Sigmoid colon (tissue), 7 donors: ENCODE data around the gene FBXO3. TPM values are rescaled to one million over a fixed set of nuclear protein-coding genes. Genes with fewer than 3 reads are reported as not detected.
"Not testable (repeated sequence)": the region's sequence is repeated elsewhere in the genome, so short reads cannot be mapped to it uniquely, and the experiment has no call there.

ENCODE experiments used
- DNase-seq: peaks from one replicate; pipeline ENCODE4 v3.0.0-alpha.2; 2019
- H3K27ac ChIP-seq, 4 donors: fragments of 200-600 bp; sonication (generic); one replicate each; pipeline ENCODE4 v1.5.1; 2016 to 2019; ENCODE audit warnings: mild to moderate bottlenecking in 1 of 4
- H3K27me3 ChIP-seq, 3 donors: fragments of 200-600 bp; sonication (generic); one replicate each; pipeline ENCODE4 v1.5.1; 2019; ENCODE audit warnings: mild to moderate bottlenecking in 1 of 3
- H3K36me3 ChIP-seq, 4 donors: fragments of 200-600 bp; sonication (generic); one replicate each; pipeline ENCODE4 v1.5.1; 2016 to 2019
- H3K4me1 ChIP-seq, 4 donors: fragments of 200-600 bp; sonication (generic); one replicate each; pipeline ENCODE4 v1.5.1; 2017 to 2019
- H3K4me3 ChIP-seq, 4 donors: fragments of 200-600 bp; sonication (generic); one replicate each; pipeline ENCODE4 v1.5.1; 2017 to 2019; ENCODE audit warnings: mild to moderate bottlenecking in 2 of 4, moderate library complexity in 1 of 4
- H3K9me3 ChIP-seq, 4 donors: fragments of 200-600 bp in 3 of 4; sonication (generic) in 3 of 4; one replicate each; pipeline versions ENCODE4 v1.5.1 to v1.6.1; 2013 to 2019
- CTCF ChIP-seq, 4 experiments: fragments of 450-650 bp in 3 of 4; fragments of 200-600 bp in 1 of 4; IDR thresholded peaks; one replicate each; pipeline ENCODE4 v1.5.1; 2016 to 2019; ENCODE audit warnings: antibody characterized with exemption in 4 of 4, mild to moderate bottlenecking in 3 of 4, moderate library complexity in 2 of 4
- EP300 ChIP-seq, 4 donors: sonication (generic); formaldehyde crosslinking; IDR thresholded peaks; one replicate each; pipeline ENCODE4 v1.6.1; 2017; ENCODE audit warnings: antibody characterized with exemption in 4 of 4
- POLR2A ChIP-seq, 2 donors: fragments of 450-650 bp; IDR thresholded peaks; one replicate each; pipeline ENCODE4 v1.6.1; 2016; ENCODE audit warnings: antibody characterized with exemption in 2 of 2, mild to moderate bottlenecking in 2 of 2, moderate library complexity in 2 of 2
- POLR2AphosphoS5 ChIP-seq, 4 donors: sonication (generic); formaldehyde crosslinking; IDR thresholded peaks; one replicate each; pipeline ENCODE4 v1.6.1; 2017; ENCODE audit warnings: antibody characterized with exemption in 4 of 4
- WGBS, 2 donors: extraction: QIAGEN DNeasy Blood & Tissue Kit; methylation state at CpG; one replicate each; pipeline ENCODE4 v1.1.7; 2013; 5-methylcytosine and 5-hydroxymethylcytosine counted together
- intact Hi-C: fragments of 100-400 bp; cut with DNase I; formaldehyde crosslinking; loops from one replicate; pipeline ENCODE4 v1.15.1; 2023
- polyA plus RNA-seq, 3 donors: library from polyadenylated mRNA; stranded (reverse); fragments of 200-250 nt; gene quantifications; one replicate each; pipeline ENCODE4 v1.2.3, GENCODE V29; 2013
- total RNA-seq, 4 donors: library from RNA; depleted of rRNA; stranded (reverse); fragments of >200 nt; gene quantifications; one replicate each; pipeline ENCODE4 v1.1.0, GENCODE V29; 2016
- donor health status: healthy with polysubstance abuse.
- donor health status: Bipolar disorder and iron deficiency.
- donor health status: healthy.

FBXO3 gene
- total RNA-seq: 10 to 100 TPM; 36.8 to 53.5 (median 50.4) TPM
- 10 to 100 TPM; 20.2 to 34.7 (median 27.6) TPM for polyA plus RNA-seq

DNA sequence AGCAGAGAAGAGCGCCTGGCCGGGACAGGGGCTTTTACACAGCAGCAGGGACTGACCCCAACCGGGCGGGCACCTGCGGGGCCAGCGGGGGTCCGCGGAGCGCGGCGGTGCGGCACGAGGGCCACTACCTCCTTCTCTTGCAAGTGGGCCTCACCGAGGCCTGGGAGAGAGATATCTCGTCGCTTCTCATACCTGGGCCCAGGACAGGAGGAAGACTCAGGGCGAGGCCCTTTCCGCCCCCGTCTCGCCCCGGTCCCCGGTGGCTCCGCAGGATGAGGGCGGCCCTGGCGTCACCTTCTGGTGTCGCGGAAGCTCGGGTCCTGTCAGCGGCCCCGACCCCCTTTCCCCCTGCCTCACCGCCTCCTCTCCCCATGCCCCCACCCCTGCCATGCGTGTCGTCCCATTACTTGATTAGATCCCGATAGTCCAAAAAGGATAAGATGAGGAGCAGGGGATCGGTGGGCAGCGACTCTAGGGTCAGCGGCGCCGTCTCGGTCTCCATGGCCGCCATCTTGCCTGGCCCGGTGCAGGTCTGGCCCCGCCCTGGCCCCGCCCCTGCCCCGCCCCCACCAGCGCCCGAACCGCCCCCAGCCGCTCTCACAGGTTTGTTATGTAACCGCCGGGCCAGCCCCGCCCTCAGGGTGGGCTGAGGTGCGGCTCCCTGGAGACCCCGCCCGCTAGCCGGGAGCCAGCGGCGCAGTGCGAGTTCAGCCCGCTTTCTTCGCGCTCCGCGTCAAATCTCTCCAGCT is at the start of gene FBXO3:
FBXO3 (minus strand) TSS at position 534 of the 749 bp plus-strand sequence; CDS start at position 511, 23 bp downstream.
- H3K27me3 ChIP-seq: no peaks in the 10 kb centered on the region
- DNase-seq: peak; percentile 95
- 0% methylated on average over 64 of the region's 64 CpGs for WGBS, 2 donors
- H3K9me3 ChIP-seq: no peaks in the 10 kb centered on the region
- peak within 1 kb of the TSS; percentile 83 to 97 (median 94) for H3K4me3 ChIP-seq
- TF ChIP-seq CTCF (IDR thresholded peaks at IDR 0.05) (no peak), POLR2AphosphoS5 (IDR thresholded peaks at IDR 0.05) (peak; percentile 62 to 87 (median 80))
- intact Hi-C loops: loop anchor here (5.0 to 10.0 kb wide), 2 partner anchors 37 to 281 kb away; partner anchors contain the start of genes CAPRIN1 and CD59
- peak within 1 kb of the TSS; percentile 89 to 94 (median 90) for H3K27ac ChIP-seq
- peaks cover 0 to 6% (median 0%) of the 10 kb centered on the region in 4 donors for H3K36me3 ChIP-seq
- peaks cover 0 to 43% (median 39%) of the 10 kb centered on the region in 4 donors for H3K4me1 ChIP-seq

DNA sequence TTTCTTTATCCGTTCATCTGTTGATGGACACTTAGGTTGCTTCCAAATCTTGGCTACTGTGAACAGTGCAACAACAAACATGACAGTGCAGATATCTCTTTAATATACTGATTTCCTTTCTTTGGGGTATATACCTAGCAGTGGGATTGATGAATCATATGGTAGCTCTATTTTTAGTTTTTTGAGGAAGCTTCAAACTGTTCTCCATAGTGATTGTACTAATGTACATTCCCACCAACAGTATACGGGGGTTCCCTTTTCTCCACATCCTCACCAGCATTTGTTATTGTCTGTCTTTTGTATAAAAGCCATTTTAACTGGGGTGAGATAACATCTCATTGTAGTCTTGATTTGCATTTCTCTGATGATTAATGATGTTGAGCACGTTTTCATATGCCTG is 48.7 kb upstream of the FBXO3 start:
- WGBS, 2 donors: 60 to 62% methylated on average over 3 of the region's 3 CpGs
- H3K4me3 ChIP-seq, H3K36me3 ChIP-seq, H3K9me3 ChIP-seq, H3K4me1 ChIP-seq, intact Hi-C loops, DNase-seq, H3K27ac ChIP-seq: not testable (repeated sequence)
- peaks cover 0 to 43% (median 15%) of the 10 kb centered on the region in 3 donors for H3K27me3 ChIP-seq

GRCh38 chr11:33819278-33820035 is 45.1 kb upstream of the FBXO3 start:
- no peaks in the 10 kb centered on the region for H3K4me1 ChIP-seq
- peaks cover 0 to 20% (median 12%) of the 10 kb centered on the region in 3 donors for H3K27me3 ChIP-seq
- no peaks in the 10 kb centered on the region for H3K36me3 ChIP-seq
- WGBS, 2 donors: 64 to 67% methylated on average over 16 of the region's 16 CpGs
- H3K27ac ChIP-seq: no peak overlapping the region
- no peak overlapping the region for H3K4me3 ChIP-seq
- intact Hi-C loops: no loop called here
- TF ChIP-seq CTCF (IDR thresholded peaks at IDR 0.05) (no peak), POLR2A (IDR thresholded peaks at IDR 0.05) (no peak), POLR2AphosphoS5 (IDR thresholded peaks at IDR 0.05) (no peak), EP300 (IDR thresholded peaks at IDR 0.05) (no peak)
- H3K9me3 ChIP-seq: no peaks in the 10 kb centered on the region
- DNase-seq: no peak

DNA sequence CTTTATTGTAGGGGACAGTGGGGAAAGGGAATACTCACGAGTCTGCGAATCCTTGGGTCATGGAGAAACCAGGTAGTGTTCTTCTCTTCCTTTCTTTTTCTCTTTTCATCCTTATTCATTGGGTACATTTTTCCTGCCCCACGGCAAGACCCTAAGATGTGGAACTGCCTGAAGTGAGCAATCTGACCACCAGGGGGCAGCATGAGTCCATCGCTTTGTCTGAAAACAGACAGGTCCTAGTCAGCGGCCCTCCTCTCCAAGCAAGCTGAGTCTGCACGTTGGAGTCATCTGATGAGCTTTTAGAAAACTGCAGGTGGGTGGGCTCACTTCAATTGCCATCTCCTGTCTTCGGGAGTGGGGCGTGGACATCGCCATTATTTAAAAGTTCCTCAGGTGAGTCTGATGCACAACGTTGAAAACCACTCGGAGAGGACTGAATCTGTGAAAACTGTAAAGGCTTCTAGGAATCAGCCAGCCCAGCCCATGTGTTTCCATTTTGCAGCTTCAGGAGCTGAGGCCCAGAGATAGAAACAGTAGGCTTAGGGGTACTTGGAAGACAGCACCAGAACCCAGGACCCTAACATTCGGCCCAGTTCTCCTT is 34.0 kb upstream of the FBXO3 start:
- 27 to 28% methylated on average over 12 of the region's 12 CpGs for WGBS, 2 donors
- no peak overlapping the region for H3K4me3 ChIP-seq
- no peaks in the 10 kb centered on the region for H3K36me3 ChIP-seq
- no peaks in the 10 kb centered on the region for H3K27me3 ChIP-seq
- intact Hi-C loops: loop anchor here (1.0 to 5.0 kb wide), 2 partner anchors 21 to 179 kb away; no protein-coding TSS in a partner anchor
- H3K4me1 ChIP-seq: no peaks in the 10 kb centered on the region
- H3K9me3 ChIP-seq: no peaks in the 10 kb centered on the region
- TF ChIP-seq POLR2AphosphoS5 (IDR thresholded peaks at IDR 0.05): no peak
- peak; percentile 79 to 91 (median 86) for TF ChIP-seq CTCF (IDR thresholded peaks at IDR 0.05)
- H3K27ac ChIP-seq: no peak overlapping the region
- DNase-seq: peak; percentile 91

DNA sequence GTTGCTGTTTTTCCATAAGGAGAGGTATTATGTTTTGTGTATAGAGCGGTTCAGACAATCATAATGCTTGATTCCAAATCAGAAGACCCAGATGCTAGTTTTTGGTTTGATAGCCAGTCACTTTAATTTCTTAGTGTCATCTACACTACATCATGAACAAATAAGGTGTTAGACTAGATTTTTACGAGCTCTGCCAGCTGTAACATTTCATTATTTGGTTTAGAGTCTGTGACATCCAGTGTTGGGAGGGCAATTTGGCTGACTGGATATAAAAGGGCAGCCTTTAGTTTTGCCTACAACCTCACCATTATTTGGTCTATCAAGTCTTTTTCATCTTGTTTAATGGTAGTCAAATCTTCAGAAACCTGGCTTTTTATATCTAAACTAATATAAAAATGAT is 30.2 kb upstream of the FBXO3 start:
- Histone ChIP-seq H3K4me3 (no peak overlapping the region), H3K4me1 (peaks cover 0 to 13% (median 11%) of the 10 kb centered on the region in 4 donors), H3K27ac (no peak overlapping the region), H3K36me3 (no peaks in the 10 kb centered on the region), H3K9me3 (no peaks in the 10 kb centered on the region), H3K27me3 (peaks cover 0 to 33% (median 3%) of the 10 kb centered on the region in 3 donors)
- DNase-seq: no peak
- intact Hi-C loops: no loop called here
- TF ChIP-seq EP300 (IDR thresholded peaks at IDR 0.05) (no peak), POLR2AphosphoS5 (IDR thresholded peaks at IDR 0.05) (no peak), CTCF (IDR thresholded peaks at IDR 0.05) (no peak), POLR2A (IDR thresholded peaks at IDR 0.05) (no peak)
- 49 to 70% methylated on average over 2 of the region's 2 CpGs for WGBS, 2 donors
